K562 (cell line): Measurements from ENCODE around the gene ANKRD13D. TPM values are rescaled to one million over a fixed set of nuclear protein-coding genes. Genes with fewer than 3 reads are reported as not detected.

Experiments
- ATAC-seq: fragments of 200-7000 bp; cut with Tn5 transposase; 3 replicates; pipeline ENCODE4 v1.9.1; 2020; ENCODE audit warnings: moderate library complexity
- BruUV-seq: library from RNA; stranded (reverse); fragments of 400-500 nt; replicated peaks from 2 replicates; lab custom pipeline; 2021; lab: Mats Ljungman, UMichigan
- CTCF ChIA-PET: fragments of 300-600 bp; formaldehyde crosslinking; extraction: SDS; loops from one replicate; lab custom pipeline; 2021; ENCODE audit warnings: low intra/inter-chr PET ratio; lab: Yijun Ruan, JAX
- POLR2A ChIA-PET: fragments of 300-600, 350-650 bp; sonication (Branson Sonifier 250); formaldehyde crosslinking; extraction: SDS; loops from one replicate; lab custom pipeline; 2021; ENCODE audit warnings: antibody characterized with exemption, inconsistent platforms; lab: Yijun Ruan, JAX
- DNase-seq, 4 experiments: peaks; one replicate each; pipeline versions ENCODE4 v3.0.0 to v3.0.0-alpha.2; 2011 to 2018; ENCODE audit warnings: low spot score in 3 of 4, mixed read lengths in 3 of 4; ENCODE audit errors: extremely low read depth in 1 of 4
- FAIRE-seq: peaks from 2 replicates; lab custom pipeline; 2011; peaks lifted over from hg19 to GRCh38; lab: Jason Lieb, UNC
- H2AFZ ChIP-seq: 2 replicates; pipeline ENCODE4 v1.6.0; 2011; ENCODE audit warnings: low read depth, low read length, control low read depth, inconsistent platforms
- H3K27ac ChIP-seq: fragments of 200-600 bp; 3 replicates; pipeline ENCODE4 v1.8.0; 2011; ENCODE audit warnings: low read depth, mild to moderate bottlenecking, control low read depth, inconsistent platforms, low read length, moderate library complexity, mixed read lengths; ENCODE audit errors: extremely low read depth
- H3K27me3 ChIP-seq, 2 experiments: fragments of 300-600 bp in 1 of 2; 2 replicates in 1 of 2; 3 replicates in 1 of 2; pipeline versions ENCODE4 v1.6.0 to v1.8.0; 2011; ENCODE audit warnings: inconsistent platforms in 2 of 2, low read length in 2 of 2, mild to moderate bottlenecking in 1 of 2, mixed read lengths in 1 of 2, moderate library complexity in 1 of 2; ENCODE audit not compliant: control insufficient read depth in 2 of 2, insufficient read depth in 2 of 2
- H3K36me3 ChIP-seq: fragments of 300-600 bp; 3 replicates; pipeline ENCODE4 v1.8.0; 2011; ENCODE audit warnings: mild to moderate bottlenecking, low read length, inconsistent platforms; ENCODE audit not compliant: control insufficient read depth, insufficient read depth
- H3K4me1 ChIP-seq, 2 experiments: fragments of 200-600 bp in 1 of 2; replicated peaks in 1 of 2; 2 replicates in 1 of 2; 3 replicates in 1 of 2; pipeline versions ENCODE4 v1.5.1 to v1.8.0; 2011; ENCODE audit warnings: inconsistent platforms in 2 of 2, low read length in 2 of 2, mild to moderate bottlenecking in 1 of 2, mixed read lengths in 1 of 2, moderate library complexity in 1 of 2; ENCODE audit not compliant: control insufficient read depth in 2 of 2, insufficient read depth in 2 of 2
- H3K4me2 ChIP-seq: 2 replicates; pipeline ENCODE4 v1.6.1; 2011; ENCODE audit warnings: low read length, control low read depth, inconsistent platforms, mixed read lengths; ENCODE audit not compliant: insufficient read depth
- H3K4me3 ChIP-seq: fragments of 200-600 bp; sonication (generic), shearing (Covaris generic); 2 replicates; pipeline ENCODE4 v1.5.1; 2016; ENCODE audit warnings: control low read depth, inconsistent platforms
- H3K79me2 ChIP-seq: fragments of 200-600 bp; 3 replicates; pipeline ENCODE4 v1.8.0; 2011; ENCODE audit warnings: low read length, inconsistent platforms; ENCODE audit not compliant: control insufficient read depth, insufficient read depth
- H3K9ac ChIP-seq, 2 experiments: 2 replicates each; pipeline versions ENCODE4 v1.6.0 to v1.6.1; 2011; ENCODE audit warnings: low read depth in 2 of 2, low read length in 2 of 2, control low read depth in 1 of 2, inconsistent platforms in 1 of 2, mild to moderate bottlenecking in 1 of 2, mixed read lengths in 1 of 2; ENCODE audit not compliant: insufficient read depth in 1 of 2
- H3K9me1 ChIP-seq: one replicate; pipeline ENCODE4 v1.6.0; 2011; ENCODE audit warnings: inconsistent platforms, mild to moderate bottlenecking, low read length, moderate library complexity; ENCODE audit not compliant: control insufficient read depth, insufficient read depth
- H3K9me3 ChIP-seq: replicated peaks from 2 replicates; pipeline ENCODE4 v1.5.1; 2011; ENCODE audit warnings: low read depth, low read length, inconsistent platforms; ENCODE audit not compliant: control insufficient read depth, insufficient read depth
- H4K20me1 ChIP-seq: replicated peaks from 2 replicates; pipeline ENCODE4 v1.6.1; 2011; ENCODE audit warnings: low read length, inconsistent platforms, mixed read lengths; ENCODE audit not compliant: control insufficient read depth, insufficient read depth
- BMI1 ChIP-seq: fragments of 150-350 bp; IDR thresholded peaks from 2 replicates; pipeline ENCODE4 v1.6.1; 2014; ENCODE audit warnings: low read length
- BRCA1 ChIP-seq, 2 experiments: fragments of 450-650 bp in 1 of 2; sonication (generic) in 1 of 2; formaldehyde crosslinking in 1 of 2; IDR thresholded peaks; 2 replicates each; pipeline versions ENCODE4 v1.5.0 to v1.6.1; 2017 to 2020; ENCODE audit warnings: mild to moderate bottlenecking in 1 of 2, missing genetic modification reagents in 1 of 2
- CBFB ChIP-seq: sonication (generic); formaldehyde crosslinking; IDR thresholded peaks from 2 replicates; pipeline ENCODE4 v1.4.0; 2020; ENCODE audit warnings: mild to moderate bottlenecking, missing genetic modification reagents
- CBX3 ChIP-seq, 2 experiments: IDR thresholded peaks; 1 replicate in 1 of 2; 2 replicates in 1 of 2; pipeline ENCODE4 v1.6.1; 2012; ENCODE audit warnings: inconsistent platforms in 2 of 2, low read length in 2 of 2, borderline replicate concordance in 1 of 2, control low read depth in 1 of 2
- HNRNPK ChIP-seq: fragments of 200-400 bp; formaldehyde crosslinking; IDR thresholded peaks from one replicate; pipeline ENCODE4 v1.6.1; 2018; ENCODE audit warnings: mild to moderate bottlenecking, low read depth, low read length; ENCODE audit not compliant: poor library complexity, severe bottlenecking
- KDM5B ChIP-seq: fragments of 200-600 bp; sonication (generic); IDR thresholded peaks from 2 replicates; pipeline ENCODE4 v1.6.1; 2012; ENCODE audit warnings: low read depth, mild to moderate bottlenecking, moderate library complexity, low read length, control low read depth, inconsistent platforms; ENCODE audit not compliant: insufficient replicate concordance
- MCM3 ChIP-seq: fragments of 450-650 bp; IDR thresholded peaks from 2 replicates; pipeline ENCODE4 v1.6.1; 2016
- RBM15 ChIP-seq: fragments of 200-400 bp; formaldehyde crosslinking; IDR thresholded peaks from 2 replicates; pipeline ENCODE4 v1.6.1; 2018; ENCODE audit warnings: mild to moderate bottlenecking, low read length, moderate library complexity; ENCODE audit not compliant: insufficient read depth
- ZNF316 ChIP-seq: fragments of 450-650 bp; IDR thresholded peaks from 2 replicates; pipeline ENCODE4 v1.6.1; 2016
- ZNF644 ChIP-seq: fragments of 200-800 bp; sonication (Bioruptor generic); IDR thresholded peaks from 2 replicates; pipeline ENCODE4 v1.6.1; 2016; ENCODE audit warnings: low read depth, missing genetic modification characterization, missing compliant biosample characterization
- WGBS: fragments of 100-300 bp; shearing (Covaris generic); methylation state at CpG from one replicate; pipeline ENCODE4 v1.1.6; 2016; ENCODE audit warnings: low coverage, mixed read lengths; ENCODE audit not compliant: insufficient coverage; ENCODE audit errors: missing lambda C conversion rate; 5-methylcytosine and 5-hydroxymethylcytosine counted together
- in situ Hi-C: fragments of 300-500 bp; cut with MboI; formaldehyde crosslinking; loops from 4 replicates; pipeline ENCODE4 v1.15.0; 2018; ENCODE audit warnings: inconsistent platforms, mixed read lengths
- intact Hi-C: fragments of 100-400 bp; cut with micrococcal nuclease; formaldehyde crosslinking; loops from 2 replicates; pipeline ENCODE4 v1.14.2; 2022
- polyA plus RNA-seq, 8 experiments: library from polyadenylated mRNA; depleted of rRNA in 4 of 8; stranded (reverse) in 5 of 8; unstranded in 3 of 8; fragments of >200 nt; fragmentation: Nextera tagmentation in 2 of 8; fragmentation: Illumina TruSeq in 1 of 8; extraction: Ambion mirVana in 2 of 8; extraction: Trizol in 1 of 8; gene quantifications; 2 replicates each; pipeline versions ENCODE4 v1.2.1 to v1.2.3, GENCODE V29; 2011 to 2014; ENCODE audit warnings: inconsistent platforms in 1 of 8, missing spikeins in 1 of 8
- total RNA-seq, 7 experiments: library from RNA; depleted of rRNA in 6 of 7; stranded (reverse); fragments of >200 nt in 6 of 7; fragmentation: Illumina TruSeq in 2 of 7; extraction: Trizol in 2 of 7; gene quantifications; 2 replicates each; pipeline versions ENCODE4 v1.2.1 to v1.2.3, GENCODE V29; 2011 to 2021; ENCODE audit warnings: low replicate concordance in 1 of 7
- TF ChIP-seq, protein P1 (sequence below): fragments of 200-600 bp; sonication (generic); IDR thresholded peaks from one replicate; pipeline ENCODE4 v1.6.1; 2012; ENCODE audit warnings: mild to moderate bottlenecking, low read depth, low read length, inconsistent platforms

The ANKRD13D gene
- total and polyA plus RNA-seq, 9 of the 15 experiments (the other 6 are each of a cell fraction or from before 2014, with no cell fraction given), result 0.94 to 40.9 (median 22.4) TPM

DNA sequence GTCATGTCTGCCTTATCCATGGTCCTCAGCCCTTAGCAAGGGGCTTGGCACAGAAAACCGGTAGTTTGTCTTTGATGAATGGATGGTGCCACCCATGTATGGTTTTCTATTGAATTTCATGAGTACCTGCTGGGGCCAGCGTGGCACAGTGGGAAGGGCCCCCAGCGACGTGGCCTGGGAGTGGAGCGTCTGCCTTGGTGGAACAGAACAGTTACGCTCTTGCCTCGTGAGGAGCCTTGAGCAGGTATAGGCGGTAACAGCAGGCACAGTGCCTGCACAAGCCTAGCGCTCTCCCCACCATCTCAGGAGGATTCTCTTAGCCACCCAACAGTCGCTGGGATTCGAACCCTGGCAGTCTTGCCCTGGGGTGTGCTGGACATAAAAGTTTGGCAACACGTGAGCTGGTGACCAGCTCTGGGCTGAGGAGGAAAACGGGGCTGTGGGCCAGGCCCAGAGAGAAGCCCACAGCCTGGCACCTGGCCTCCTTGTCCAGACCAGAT, 11.2 kb downstream of the ANKRD13D start:
- Histone ChIP-seq H3K4me1 (peaks cover 0 to 35% of the 10 kb centered on the region in 2 experiments; a peak in 2 of 5 replicates), H3K27ac (no peak overlapping the region), H3K4me2 (no peak overlapping the region), H3K4me3 (no peak overlapping the region), H2AFZ (no peak overlapping the region), H3K9ac (no peak overlapping the region), H3K36me3 (peaks cover 61% of the 10 kb centered on the region; the same call in 2 of the 3 replicates), H3K27me3 (no peaks in the 10 kb centered on the region), H4K20me1 (no peaks in the 10 kb centered on the region), H3K79me2 (no peaks in the 10 kb centered on the region), H3K9me1 (no peaks in the 10 kb centered on the region), H3K9me3 (peaks cover 8% of the 10 kb centered on the region; the same call in 1 of the 2 replicates)
- in situ Hi-C loops (no loop called here), intact Hi-C loops (no loop called here)
- BruUV-seq, result no TSS peak
- ATAC-seq (no peak), DNase-seq (no peak), FAIRE-seq (no peak)
- ChIA-PET POLR2A (interaction anchor here (0.6 to 0.7 kb wide), 2 partner anchors 11 to 76 kb away, joined by 3 read pairs; no protein-coding TSS in a partner anchor), CTCF (no interaction called here)
- WGBS, result 92% methylated on average over 12 of the region's 13 CpGs
- TF ChIP-seq HNRNPK, result no peak
- TF ChIP-seq, protein P1, sequence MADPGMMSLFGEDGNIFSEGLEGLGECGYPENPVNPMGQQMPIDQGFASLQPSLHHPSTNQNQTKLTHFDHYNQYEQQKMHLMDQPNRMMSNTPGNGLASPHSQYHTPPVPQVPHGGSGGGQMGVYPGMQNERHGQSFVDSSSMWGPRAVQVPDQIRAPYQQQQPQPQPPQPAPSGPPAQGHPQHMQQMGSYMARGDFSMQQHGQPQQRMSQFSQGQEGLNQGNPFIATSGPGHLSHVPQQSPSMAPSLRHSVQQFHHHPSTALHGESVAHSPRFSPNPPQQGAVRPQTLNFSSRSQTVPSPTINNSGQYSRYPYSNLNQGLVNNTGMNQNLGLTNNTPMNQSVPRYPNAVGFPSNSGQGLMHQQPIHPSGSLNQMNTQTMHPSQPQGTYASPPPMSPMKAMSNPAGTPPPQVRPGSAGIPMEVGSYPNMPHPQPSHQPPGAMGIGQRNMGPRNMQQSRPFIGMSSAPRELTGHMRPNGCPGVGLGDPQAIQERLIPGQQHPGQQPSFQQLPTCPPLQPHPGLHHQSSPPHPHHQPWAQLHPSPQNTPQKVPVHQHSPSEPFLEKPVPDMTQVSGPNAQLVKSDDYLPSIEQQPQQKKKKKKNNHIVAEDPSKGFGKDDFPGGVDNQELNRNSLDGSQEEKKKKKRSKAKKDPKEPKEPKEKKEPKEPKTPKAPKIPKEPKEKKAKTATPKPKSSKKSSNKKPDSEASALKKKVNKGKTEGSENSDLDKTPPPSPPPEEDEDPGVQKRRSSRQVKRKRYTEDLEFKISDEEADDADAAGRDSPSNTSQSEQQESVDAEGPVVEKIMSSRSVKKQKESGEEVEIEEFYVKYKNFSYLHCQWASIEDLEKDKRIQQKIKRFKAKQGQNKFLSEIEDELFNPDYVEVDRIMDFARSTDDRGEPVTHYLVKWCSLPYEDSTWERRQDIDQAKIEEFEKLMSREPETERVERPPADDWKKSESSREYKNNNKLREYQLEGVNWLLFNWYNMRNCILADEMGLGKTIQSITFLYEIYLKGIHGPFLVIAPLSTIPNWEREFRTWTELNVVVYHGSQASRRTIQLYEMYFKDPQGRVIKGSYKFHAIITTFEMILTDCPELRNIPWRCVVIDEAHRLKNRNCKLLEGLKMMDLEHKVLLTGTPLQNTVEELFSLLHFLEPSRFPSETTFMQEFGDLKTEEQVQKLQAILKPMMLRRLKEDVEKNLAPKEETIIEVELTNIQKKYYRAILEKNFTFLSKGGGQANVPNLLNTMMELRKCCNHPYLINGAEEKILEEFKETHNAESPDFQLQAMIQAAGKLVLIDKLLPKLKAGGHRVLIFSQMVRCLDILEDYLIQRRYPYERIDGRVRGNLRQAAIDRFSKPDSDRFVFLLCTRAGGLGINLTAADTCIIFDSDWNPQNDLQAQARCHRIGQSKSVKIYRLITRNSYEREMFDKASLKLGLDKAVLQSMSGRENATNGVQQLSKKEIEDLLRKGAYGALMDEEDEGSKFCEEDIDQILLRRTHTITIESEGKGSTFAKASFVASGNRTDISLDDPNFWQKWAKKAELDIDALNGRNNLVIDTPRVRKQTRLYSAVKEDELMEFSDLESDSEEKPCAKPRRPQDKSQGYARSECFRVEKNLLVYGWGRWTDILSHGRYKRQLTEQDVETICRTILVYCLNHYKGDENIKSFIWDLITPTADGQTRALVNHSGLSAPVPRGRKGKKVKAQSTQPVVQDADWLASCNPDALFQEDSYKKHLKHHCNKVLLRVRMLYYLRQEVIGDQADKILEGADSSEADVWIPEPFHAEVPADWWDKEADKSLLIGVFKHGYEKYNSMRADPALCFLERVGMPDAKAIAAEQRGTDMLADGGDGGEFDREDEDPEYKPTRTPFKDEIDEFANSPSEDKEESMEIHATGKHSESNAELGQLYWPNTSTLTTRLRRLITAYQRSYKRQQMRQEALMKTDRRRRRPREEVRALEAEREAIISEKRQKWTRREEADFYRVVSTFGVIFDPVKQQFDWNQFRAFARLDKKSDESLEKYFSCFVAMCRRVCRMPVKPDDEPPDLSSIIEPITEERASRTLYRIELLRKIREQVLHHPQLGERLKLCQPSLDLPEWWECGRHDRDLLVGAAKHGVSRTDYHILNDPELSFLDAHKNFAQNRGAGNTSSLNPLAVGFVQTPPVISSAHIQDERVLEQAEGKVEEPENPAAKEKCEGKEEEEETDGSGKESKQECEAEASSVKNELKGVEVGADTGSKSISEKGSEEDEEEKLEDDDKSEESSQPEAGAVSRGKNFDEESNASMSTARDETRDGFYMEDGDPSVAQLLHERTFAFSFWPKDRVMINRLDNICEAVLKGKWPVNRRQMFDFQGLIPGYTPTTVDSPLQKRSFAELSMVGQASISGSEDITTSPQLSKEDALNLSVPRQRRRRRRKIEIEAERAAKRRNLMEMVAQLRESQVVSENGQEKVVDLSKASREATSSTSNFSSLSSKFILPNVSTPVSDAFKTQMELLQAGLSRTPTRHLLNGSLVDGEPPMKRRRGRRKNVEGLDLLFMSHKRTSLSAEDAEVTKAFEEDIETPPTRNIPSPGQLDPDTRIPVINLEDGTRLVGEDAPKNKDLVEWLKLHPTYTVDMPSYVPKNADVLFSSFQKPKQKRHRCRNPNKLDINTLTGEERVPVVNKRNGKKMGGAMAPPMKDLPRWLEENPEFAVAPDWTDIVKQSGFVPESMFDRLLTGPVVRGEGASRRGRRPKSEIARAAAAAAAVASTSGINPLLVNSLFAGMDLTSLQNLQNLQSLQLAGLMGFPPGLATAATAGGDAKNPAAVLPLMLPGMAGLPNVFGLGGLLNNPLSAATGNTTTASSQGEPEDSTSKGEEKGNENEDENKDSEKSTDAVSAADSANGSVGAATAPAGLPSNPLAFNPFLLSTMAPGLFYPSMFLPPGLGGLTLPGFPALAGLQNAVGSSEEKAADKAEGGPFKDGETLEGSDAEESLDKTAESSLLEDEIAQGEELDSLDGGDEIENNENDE, result no peak
- no peak for TF ChIP-seq CBFB (CRISPR knock-in tag)
- no peak for TF ChIP-seq ZNF316
- TF ChIP-seq BRCA1 (IDR thresholded peaks at IDR 0.05), result no peak
- TF ChIP-seq BRCA1 (CRISPR knock-in tag; IDR thresholded peaks at IDR 0.05), result no peak
- no peak for TF ChIP-seq BMI1
- no peak for TF ChIP-seq MCM3
- no peak for TF ChIP-seq KDM5B
- no peak for TF ChIP-seq CBX3 (IDR thresholded peaks at IDR 0.05; ENCODE audit: borderline replicate concordance in 1 of 2, low read length in 2 of 2)
- TF ChIP-seq ZNF644 (tag), result no peak
- no peak for TF ChIP-seq RBM15
